ENCODE results near the gene STK11IP.
A peak's percentile ranks its signal among the peaks of the same experiment; 100 is the strongest.

STK11IP gene

DNA sequence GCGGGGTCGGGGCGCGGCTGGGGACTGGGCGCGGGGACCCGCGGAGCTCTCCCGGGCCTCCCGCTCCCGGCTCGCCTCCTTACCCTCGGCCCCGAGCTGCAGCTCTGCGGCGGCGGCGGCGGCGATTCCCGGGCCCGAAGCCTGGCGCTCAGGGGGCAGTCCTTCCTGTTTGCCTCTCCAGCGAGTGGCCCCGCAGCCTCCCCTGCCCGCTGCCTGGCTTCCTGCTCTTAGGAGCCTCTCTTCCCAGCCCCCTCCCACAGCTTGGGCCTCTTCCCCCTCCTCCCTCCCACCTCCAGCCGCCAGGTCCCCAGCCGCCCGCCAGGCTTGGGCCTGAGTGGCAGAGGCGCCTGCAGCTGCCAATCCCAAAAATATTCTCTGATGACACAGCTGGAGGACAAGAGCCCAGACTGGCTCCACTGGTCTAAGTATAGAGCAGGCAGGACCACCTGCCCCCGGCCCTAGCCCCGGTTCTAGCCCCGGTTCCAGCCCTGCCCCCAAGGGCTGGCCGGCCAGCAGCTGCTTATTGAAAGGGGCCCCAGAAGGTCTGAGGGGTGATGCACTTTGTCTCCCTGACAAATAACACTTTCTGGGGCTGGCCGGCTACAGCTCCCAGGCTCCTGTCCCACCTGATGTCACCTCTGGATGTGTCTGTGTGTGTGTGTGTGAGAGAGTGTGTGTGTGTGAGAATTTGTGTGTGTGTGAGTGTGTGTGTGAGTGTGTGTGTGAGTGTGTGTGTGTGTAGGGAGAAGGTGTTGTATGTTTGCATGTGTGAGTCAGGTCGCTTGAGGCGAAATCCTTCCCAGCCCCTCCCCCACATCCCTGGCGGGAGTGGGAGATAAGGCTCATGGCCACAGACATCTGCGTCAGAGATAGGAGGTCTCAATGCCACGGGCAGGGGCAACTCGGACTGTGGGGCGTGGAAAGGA, 26.1 kb upstream of the STK11IP start, which contains the start of gene OBSL1:
Gene OBSL1, minus strand, starts transcription at position 229 of the 926 bp plus-strand sequence. CDS start 307 bp downstream, outside the sequence.
- Histone ChIP-seq H3K9me3 (ENCODE audit: control insufficient read depth, low read length) (no peaks in the 10 kb centered on the region), H3K4me3 (ENCODE audit: extremely low read depth, insufficient read depth, low read length, poor library complexity, severe bottlenecking) (peak within 1 kb of the TSS; percentile 58), H3K4me1 (ENCODE audit: control insufficient read depth, insufficient read depth, low read length, poor library complexity, severe bottlenecking) (peaks cover 24% of the 10 kb centered on the region), H3K27ac (ENCODE audit: low read depth, low read length, severe bottlenecking) (peak within 1 kb of the TSS; percentile 89), H3K36me3 (ENCODE audit: control insufficient read depth, insufficient read depth, low read length) (peaks cover 34% of the 10 kb centered on the region)
- 5 to 8% methylated on average over 17 to 33 of the region's 42 CpGs for WGBS, 2 experiments (ENCODE audit: insufficient coverage in 2 of 2)

DNA sequence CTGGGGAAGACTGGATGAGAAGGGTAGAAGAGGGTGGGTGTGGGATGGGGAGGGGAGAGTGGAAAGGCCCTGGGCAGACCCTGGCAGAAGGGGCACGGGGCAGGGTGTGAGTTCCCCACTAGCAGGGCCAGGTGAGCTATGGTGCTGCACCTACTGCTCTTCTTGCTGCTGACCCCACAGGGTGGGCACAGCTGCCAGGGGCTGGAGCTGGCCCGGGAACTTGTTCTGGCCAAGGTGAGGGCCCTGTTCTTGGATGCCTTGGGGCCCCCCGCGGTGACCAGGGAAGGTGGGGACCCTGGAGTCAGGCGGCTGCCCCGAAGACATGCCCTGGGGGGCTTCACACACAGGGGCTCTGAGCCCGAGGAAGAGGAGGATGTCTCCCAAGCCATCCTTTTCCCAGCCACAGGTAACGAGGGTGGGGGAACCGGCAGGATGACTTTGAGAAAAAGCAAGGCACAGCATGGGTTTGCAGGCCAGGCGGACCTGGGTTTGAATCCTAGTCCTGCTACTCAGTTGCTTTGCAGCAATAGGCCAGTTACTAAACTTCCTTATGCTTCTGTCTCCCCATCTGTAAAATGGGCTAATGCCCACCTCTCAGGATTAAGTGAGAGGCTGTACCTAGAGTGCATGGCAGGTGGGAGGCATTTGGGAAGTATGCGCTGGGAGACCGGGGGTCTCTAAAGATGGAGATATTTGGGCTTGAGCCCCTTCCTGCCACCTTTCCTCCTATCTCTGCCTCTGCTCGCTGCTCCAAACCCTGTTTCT, 25.2 kb upstream of the STK11IP start, which contains the start of gene INHA:
Gene INHA, plus strand, starts transcription at position 74 of the 765 bp plus-strand sequence. Its CDS starts 65 bp downstream, at position 139.
- peak within 1 kb of the TSS; percentile 89 for H3K27ac ChIP-seq (ENCODE audit: low read depth, low read length, severe bottlenecking)

DNA sequence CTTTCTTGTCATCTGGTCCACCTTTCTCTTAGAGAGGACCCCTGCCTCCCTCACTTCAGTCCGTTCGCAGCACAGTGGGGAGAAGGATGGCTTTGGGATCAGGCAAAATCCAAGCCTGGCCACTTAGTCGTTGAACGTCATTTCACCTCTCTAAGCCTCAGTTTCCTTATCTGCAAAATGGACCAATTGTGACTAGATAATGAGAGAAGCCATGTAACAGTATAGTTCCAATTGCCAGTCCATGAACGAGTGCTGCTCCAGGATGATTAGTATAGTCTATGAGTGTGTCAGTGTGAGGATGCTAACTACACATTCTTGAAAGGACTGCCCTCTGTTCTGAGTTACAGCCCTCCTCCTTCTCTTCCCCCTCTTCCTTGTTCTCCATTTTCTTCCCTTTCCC, 24.5 kb upstream of the STK11IP start:
- H3K4me3 ChIP-seq (ENCODE audit: extremely low read depth, insufficient read depth, low read length, poor library complexity, severe bottlenecking): no peak overlapping the region
- H3K36me3 ChIP-seq (ENCODE audit: control insufficient read depth, insufficient read depth, low read length): peaks cover 20% of the 10 kb centered on the region
- no peak overlapping the region for H3K27ac ChIP-seq (ENCODE audit: low read depth, low read length, severe bottlenecking)
- WGBS, 2 experiments (ENCODE audit: insufficient coverage in 2 of 2): 92% methylated on average over 2 to 4 of the region's 5 CpGs
- H3K4me1 ChIP-seq (ENCODE audit: control insufficient read depth, insufficient read depth, low read length, poor library complexity, severe bottlenecking): peaks cover 31% of the 10 kb centered on the region
- H3K9me3 ChIP-seq (ENCODE audit: control insufficient read depth, low read length): no peaks in the 10 kb centered on the region

More for the DNA sequence above, 25.2 kb upstream of the STK11IP start, which contains the start of gene INHA:
- WGBS, 2 experiments (ENCODE audit: insufficient coverage in 2 of 2): 93 to 94% methylated on average over 10 to 13 of the region's 13 CpGs
- Histone ChIP-seq H3K36me3 (ENCODE audit: control insufficient read depth, insufficient read depth, low read length) (peaks cover 27% of the 10 kb centered on the region), H3K4me1 (ENCODE audit: control insufficient read depth, insufficient read depth, low read length, poor library complexity, severe bottlenecking) (peaks cover 31% of the 10 kb centered on the region), H3K9me3 (ENCODE audit: control insufficient read depth, low read length) (no peaks in the 10 kb centered on the region), H3K4me3 (ENCODE audit: extremely low read depth, insufficient read depth, low read length, poor library complexity, severe bottlenecking) (peak within 1 kb of the TSS; percentile 58)

- 90 to 94% methylated on average over 20 of the region's 22 CpGs for WGBS, 2 experiments (ENCODE audit: insufficient coverage in 2 of 2)
- peaks cover 29% of the 10 kb centered on the region for H3K4me1 ChIP-seq (ENCODE audit: control insufficient read depth, insufficient read depth, low read length, poor library complexity, severe bottlenecking)
- peaks cover 5% of the 10 kb centered on the region for H3K36me3 ChIP-seq (ENCODE audit: control insufficient read depth, insufficient read depth, low read length)
- H3K4me3 ChIP-seq (ENCODE audit: extremely low read depth, insufficient read depth, low read length, poor library complexity, severe bottlenecking): no peak overlapping the region
- no peaks in the 10 kb centered on the region for H3K9me3 ChIP-seq (ENCODE audit: control insufficient read depth, low read length)
- no peak overlapping the region for H3K27ac ChIP-seq (ENCODE audit: low read depth, low read length, severe bottlenecking)
These were observed 23.0 kb upstream of the STK11IP start for GRCh38 chr2:219574484-219575311.

GRCh38 chr2:219575566-219576504, 21.8 kb upstream of the STK11IP start:
- no peaks in the 10 kb centered on the region for H3K36me3 ChIP-seq (ENCODE audit: control insufficient read depth, insufficient read depth, low read length)
- peaks cover 25% of the 10 kb centered on the region for H3K4me1 ChIP-seq (ENCODE audit: control insufficient read depth, insufficient read depth, low read length, poor library complexity, severe bottlenecking)
- H3K27ac ChIP-seq (ENCODE audit: low read depth, low read length, severe bottlenecking): no peak overlapping the region
- H3K9me3 ChIP-seq (ENCODE audit: control insufficient read depth, low read length): no peaks in the 10 kb centered on the region
- 91 to 96% methylated on average over 4 to 5 of the region's 6 CpGs for WGBS, 2 experiments (ENCODE audit: insufficient coverage in 2 of 2)
- no peak overlapping the region for H3K4me3 ChIP-seq (ENCODE audit: extremely low read depth, insufficient read depth, low read length, poor library complexity, severe bottlenecking)

DNA sequence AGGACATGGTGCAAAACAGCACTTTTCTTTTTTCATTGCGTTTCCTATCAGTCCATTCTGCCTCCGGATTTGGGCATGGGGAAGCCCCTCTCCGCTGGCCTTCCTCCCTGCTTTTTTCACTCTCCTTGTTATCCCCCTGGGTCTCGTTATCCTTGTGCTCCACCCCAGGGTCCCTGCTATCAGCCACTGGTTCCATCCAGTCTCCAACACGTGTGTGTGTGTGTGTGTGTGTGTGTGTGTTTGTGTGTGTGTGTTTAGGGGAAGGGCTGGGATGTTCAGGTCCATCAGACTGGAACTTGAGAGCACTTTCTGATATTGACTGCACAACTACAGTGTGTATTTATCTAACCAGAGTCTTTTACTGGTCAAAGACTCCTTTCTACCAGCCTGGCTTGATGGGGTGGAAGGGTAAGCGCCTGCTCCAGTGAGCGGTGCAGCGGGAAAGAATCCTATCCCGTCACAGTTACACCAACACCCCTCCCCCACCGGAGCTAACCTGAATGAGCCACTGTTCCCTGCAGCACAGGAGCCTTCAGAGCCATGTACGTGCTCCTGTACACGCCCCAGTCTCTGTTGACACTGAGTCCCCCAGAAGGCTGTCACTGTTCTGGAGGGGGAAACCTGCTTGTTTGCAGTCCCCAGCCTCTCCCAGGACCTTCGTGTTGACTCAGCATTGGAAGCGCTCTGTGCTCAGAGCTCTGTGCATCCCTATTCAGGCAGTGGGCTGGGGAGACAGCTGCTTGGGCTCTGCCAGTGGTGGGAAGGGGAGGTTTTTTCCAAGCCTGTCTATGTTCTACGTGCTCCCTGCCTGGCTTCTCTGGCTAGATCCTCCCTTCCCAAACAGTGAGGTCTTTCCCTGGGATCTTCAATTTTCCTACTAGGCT, 20.9 kb upstream of the STK11IP start:
- no peaks in the 10 kb centered on the region for H3K36me3 ChIP-seq (ENCODE audit: control insufficient read depth, insufficient read depth, low read length)
- whole genome bisulfite sequencing, 2 experiments (ENCODE audit: insufficient coverage in 2 of 2): 38 to 48% methylated on average over 5 to 11 of the region's 15 CpGs
- peaks cover 23% of the 10 kb centered on the region for H3K4me1 ChIP-seq (ENCODE audit: control insufficient read depth, insufficient read depth, low read length, poor library complexity, severe bottlenecking)
- H3K9me3 ChIP-seq (ENCODE audit: control insufficient read depth, low read length): no peaks in the 10 kb centered on the region
- H3K4me3 ChIP-seq (ENCODE audit: extremely low read depth, insufficient read depth, low read length, poor library complexity, severe bottlenecking): no peak overlapping the region
- H3K27ac ChIP-seq (ENCODE audit: low read depth, low read length, severe bottlenecking): peak overlapping the region; percentile 49

DNA sequence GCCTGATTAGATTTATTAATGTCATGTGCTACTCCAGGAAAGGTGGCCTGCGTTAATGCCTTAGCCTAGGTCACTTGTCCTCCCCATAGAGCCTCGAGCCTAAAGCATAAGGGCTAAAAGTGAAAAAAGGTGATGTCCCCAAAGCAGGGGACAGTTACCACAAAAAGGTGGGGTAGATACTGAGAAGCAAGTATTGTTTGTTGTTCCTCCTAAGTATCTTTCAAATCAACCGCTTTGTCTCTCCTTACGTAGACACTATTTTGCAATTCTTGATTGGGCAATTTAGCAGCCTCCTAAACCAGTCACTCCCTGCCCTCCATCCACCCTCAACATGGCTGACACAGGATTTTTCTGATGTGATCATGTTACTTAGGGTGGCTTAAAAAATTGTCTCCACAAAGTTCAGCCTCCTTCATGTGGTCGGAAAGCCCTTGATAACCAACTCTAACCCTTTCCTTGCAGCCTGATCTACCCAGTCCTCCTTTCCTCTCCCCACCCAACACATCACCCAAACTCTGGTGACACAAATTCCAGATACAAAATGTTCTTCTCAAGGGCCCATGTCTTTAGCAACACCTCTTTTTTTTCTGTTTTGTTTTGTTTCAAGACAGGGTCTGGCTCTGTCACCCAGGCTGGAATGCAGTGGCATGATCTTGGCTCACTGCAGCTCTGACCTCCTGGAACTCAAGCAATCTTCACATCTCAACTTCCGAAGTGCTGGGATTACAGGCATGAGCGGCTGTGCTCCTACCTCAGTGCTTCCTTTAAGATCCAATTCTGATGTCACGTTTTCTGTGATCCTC, 18.6 kb upstream of the STK11IP start:
- no peaks in the 10 kb centered on the region for H3K36me3 ChIP-seq (ENCODE audit: control insufficient read depth, insufficient read depth, low read length)
- H3K4me1 ChIP-seq (ENCODE audit: control insufficient read depth, insufficient read depth, low read length, poor library complexity, severe bottlenecking): peaks cover 14% of the 10 kb centered on the region
- WGBS, 2 experiments (ENCODE audit: insufficient coverage in 2 of 2): 84 to 89% methylated on average over 4 to 8 of the region's 8 CpGs
- H3K27ac ChIP-seq (ENCODE audit: low read depth, low read length, severe bottlenecking): no peak overlapping the region
- no peaks in the 10 kb centered on the region for H3K9me3 ChIP-seq (ENCODE audit: control insufficient read depth, low read length)
- H3K4me3 ChIP-seq (ENCODE audit: extremely low read depth, insufficient read depth, low read length, poor library complexity, severe bottlenecking): no peak overlapping the region

- Histone ChIP-seq H3K4me3 (ENCODE audit: extremely low read depth, insufficient read depth, low read length, poor library complexity, severe bottlenecking) (no peak overlapping the region), H3K9me3 (ENCODE audit: control insufficient read depth, low read length) (no peaks in the 10 kb centered on the region), H3K27ac (ENCODE audit: low read depth, low read length, severe bottlenecking) (no peak overlapping the region), H3K4me1 (ENCODE audit: control insufficient read depth, insufficient read depth, low read length, poor library complexity, severe bottlenecking) (peaks cover 14% of the 10 kb centered on the region), H3K36me3 (ENCODE audit: control insufficient read depth, insufficient read depth, low read length) (no peaks in the 10 kb centered on the region)
- WGBS, 2 experiments (ENCODE audit: insufficient coverage in 2 of 2): 70 to 83% methylated on average over 1 to 2 of the region's 2 CpGs
These were observed 16.3 kb upstream of the STK11IP start for GRCh38 chr2:219581346-219581745.
